Vagina (tissue), 2 donors: ENCODE results near the gene PSTPIP2.

Experiments
- POLR2A ChIP-seq, 2 donors: fragments of 450-650 bp; IDR thresholded peaks; one replicate each; pipeline ENCODE4 v1.6.1; 2017; ENCODE audit warnings: antibody characterized with exemption in 2 of 2, mild to moderate bottlenecking in 2 of 2, moderate library complexity in 2 of 2
- POLR2AphosphoS5 ChIP-seq, 2 donors: sonication (generic); formaldehyde crosslinking; IDR thresholded peaks; one replicate each; pipeline ENCODE4 v1.9.0; 2017; ENCODE audit warnings: antibody characterized with exemption in 2 of 2, mild to moderate bottlenecking in 2 of 2, low read depth in 1 of 2; ENCODE audit not compliant: insufficient read depth in 1 of 2
- TF ChIP-seq, protein P1 (sequence below), 3 experiments: fragments of 450-650 bp in 2 of 3; fragments of 200-600 bp in 1 of 3; sonication (generic) in 1 of 3; IDR thresholded peaks; one replicate each; pipeline ENCODE4 v1.5.1; 2017 to 2019; ENCODE audit warnings: antibody characterized with exemption in 3 of 3, mild to moderate bottlenecking in 2 of 3, moderate library complexity in 2 of 3

DNA sequence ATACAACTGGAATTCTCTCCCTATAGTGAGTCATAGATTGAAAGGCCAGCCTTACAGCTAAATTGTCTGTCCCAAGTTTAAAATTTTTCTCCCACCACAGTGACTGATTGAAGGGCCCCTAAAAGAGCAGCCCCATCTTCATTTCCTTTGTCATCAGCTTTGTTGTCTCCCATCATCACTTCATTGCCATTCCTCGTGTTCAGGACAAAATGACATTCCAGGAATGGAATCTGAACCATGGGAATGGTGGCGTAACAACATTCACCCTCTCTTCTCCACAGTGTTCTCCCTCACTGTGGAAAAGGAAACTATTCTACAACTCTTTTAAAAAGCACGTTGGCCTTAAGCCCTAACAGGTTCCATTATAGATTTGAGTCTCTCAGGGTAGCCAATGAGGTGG lies 52.1 kb downstream of the PSTPIP2 start:
- TF ChIP-seq, protein P1, sequence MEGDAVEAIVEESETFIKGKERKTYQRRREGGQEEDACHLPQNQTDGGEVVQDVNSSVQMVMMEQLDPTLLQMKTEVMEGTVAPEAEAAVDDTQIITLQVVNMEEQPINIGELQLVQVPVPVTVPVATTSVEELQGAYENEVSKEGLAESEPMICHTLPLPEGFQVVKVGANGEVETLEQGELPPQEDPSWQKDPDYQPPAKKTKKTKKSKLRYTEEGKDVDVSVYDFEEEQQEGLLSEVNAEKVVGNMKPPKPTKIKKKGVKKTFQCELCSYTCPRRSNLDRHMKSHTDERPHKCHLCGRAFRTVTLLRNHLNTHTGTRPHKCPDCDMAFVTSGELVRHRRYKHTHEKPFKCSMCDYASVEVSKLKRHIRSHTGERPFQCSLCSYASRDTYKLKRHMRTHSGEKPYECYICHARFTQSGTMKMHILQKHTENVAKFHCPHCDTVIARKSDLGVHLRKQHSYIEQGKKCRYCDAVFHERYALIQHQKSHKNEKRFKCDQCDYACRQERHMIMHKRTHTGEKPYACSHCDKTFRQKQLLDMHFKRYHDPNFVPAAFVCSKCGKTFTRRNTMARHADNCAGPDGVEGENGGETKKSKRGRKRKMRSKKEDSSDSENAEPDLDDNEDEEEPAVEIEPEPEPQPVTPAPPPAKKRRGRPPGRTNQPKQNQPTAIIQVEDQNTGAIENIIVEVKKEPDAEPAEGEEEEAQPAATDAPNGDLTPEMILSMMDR (IDR thresholded peaks at IDR 0.05), result no peak
- TF ChIP-seq POLR2AphosphoS5 (IDR thresholded peaks at IDR 0.05; ENCODE audit: insufficient read depth in 1 of 2, low read depth in 1 of 2) (no peak), POLR2A (IDR thresholded peaks at IDR 0.05) (no peak)
